NK-92 treated with Interleukin-12 subunit alpha and Interleukin-12 subunit beta, amount 100 ng/mL, for 24 hours (cell line): ENCODE measurements around the gene TPSAB1.
"Not testable (repeated sequence)": the region's sequence is repeated elsewhere in the genome, so short reads cannot be mapped to it uniquely, and the experiment has no call there.

Experiments
- DNase-seq: peaks from one replicate; lab custom pipeline; 2025; lab: John Stamatoyannopoulos, UW

TPSAB1 gene

GRCh38 chr16:1265090-1265630 lies 24.7 kb downstream of the TPSAB1 start:
- DNase-seq: no peak

GRCh38 chr16:1265826-1266225 lies 25.3 kb downstream of the TPSAB1 start:
- DNase-seq: no peak

GRCh38 chr16:1269418-1269817 lies 28.9 kb downstream of the TPSAB1 start:
- not testable (repeated sequence) for DNase-seq

DNA sequence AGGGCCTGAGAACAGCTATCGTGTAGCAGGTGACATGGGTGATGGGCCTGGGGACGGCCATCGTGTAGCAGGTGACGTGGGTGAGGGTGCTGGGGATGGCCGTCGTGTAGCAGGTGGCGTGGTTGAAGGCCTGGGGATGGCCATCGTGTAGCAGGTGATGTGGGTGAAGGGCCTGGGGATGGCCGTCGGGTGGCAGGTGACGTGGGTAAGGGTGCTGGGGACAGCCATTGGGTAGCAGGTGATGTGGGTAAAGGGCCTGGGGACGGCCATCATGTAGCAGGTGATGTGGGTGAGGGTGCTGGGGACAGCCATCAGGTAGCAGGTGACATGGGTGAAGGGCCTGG lies 30.8 kb downstream of the TPSAB1 start:
- DNase-seq: no peak

- DNase-seq: not testable (repeated sequence)
Observed at GRCh38 chr16:1271724-1272413, 31.4 kb downstream of the TPSAB1 start.

DNA sequence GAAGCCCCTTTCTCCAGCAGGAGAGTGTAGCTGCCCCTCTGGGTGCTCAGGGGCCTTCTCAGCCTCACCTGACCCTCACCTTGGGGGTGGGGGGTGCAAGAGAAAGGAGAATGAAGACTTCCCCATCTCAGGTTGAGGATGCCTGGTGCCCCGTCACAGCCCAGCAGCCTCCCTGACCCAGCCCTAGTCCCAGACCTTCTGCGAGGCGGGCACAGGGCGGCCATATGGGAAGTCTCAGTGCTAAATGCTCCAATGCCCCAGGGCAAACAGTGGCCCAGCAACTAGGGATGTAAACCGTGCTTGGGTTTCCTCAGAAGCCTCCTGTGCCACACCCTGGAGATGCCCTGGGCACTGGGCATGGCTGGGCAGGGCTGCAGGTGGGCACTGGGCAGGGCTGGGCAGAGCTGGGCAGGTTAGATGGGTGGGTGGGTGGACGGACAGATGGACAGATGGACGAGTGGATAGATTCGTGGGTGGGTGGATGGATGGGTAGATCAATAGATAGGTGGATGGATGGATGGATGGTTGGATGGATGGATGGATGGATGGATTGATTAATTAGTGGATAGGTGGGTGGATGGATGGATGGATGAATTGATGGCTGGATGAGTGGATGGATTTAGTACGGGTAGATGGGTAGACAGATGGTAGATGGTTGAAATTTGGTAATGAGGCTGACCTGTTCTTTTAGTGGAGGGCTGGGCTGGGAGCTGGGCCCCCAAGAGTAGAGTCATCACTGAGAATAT lies 32.1 kb downstream of the TPSAB1 start:
- no peak for DNase-seq

DNA sequence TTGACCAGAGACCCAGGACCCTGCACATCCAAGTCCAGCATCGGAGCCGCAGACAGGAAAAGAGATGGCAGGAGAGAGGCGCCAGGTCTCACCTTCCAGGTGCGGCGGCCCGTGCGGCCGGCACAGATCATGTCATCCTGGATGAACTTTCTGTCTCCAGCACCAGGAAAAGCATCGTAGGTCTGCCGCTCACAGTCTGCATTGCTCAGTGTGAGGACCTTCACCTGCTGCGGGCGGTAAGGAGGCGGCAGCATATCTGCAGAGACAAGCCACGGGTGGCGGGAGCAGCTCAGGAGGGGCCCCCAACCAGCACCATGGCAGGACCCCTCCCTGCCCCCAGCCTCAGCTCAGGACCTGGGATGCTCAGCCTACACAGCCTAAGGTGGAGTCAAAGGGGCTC lies 33.3 kb downstream of the TPSAB1 start:
- no peak for DNase-seq

GRCh38 chr16:1274767-1275166 lies 34.3 kb downstream of the TPSAB1 start:
- no peak for DNase-seq

GRCh38 chr16:1275791-1276579 lies 35.5 kb downstream of the TPSAB1 start:
- no peak for DNase-seq

GRCh38 chr16:1276580-1276878 lies 36.0 kb downstream of the TPSAB1 start:
- no peak for DNase-seq

- no peak for DNase-seq
Observed at GRCh38 chr16:1277151-1277598, 36.7 kb downstream of the TPSAB1 start.

- no peak for DNase-seq
Observed at GRCh38 chr16:1277617-1278282, 37.2 kb downstream of the TPSAB1 start.

GRCh38 chr16:1278477-1278876 lies 38.0 kb downstream of the TPSAB1 start:
- DNase-seq: no peak

GRCh38 chr16:1279081-1279944 lies 38.8 kb downstream of the TPSAB1 start:
- no peak for DNase-seq

DNA sequence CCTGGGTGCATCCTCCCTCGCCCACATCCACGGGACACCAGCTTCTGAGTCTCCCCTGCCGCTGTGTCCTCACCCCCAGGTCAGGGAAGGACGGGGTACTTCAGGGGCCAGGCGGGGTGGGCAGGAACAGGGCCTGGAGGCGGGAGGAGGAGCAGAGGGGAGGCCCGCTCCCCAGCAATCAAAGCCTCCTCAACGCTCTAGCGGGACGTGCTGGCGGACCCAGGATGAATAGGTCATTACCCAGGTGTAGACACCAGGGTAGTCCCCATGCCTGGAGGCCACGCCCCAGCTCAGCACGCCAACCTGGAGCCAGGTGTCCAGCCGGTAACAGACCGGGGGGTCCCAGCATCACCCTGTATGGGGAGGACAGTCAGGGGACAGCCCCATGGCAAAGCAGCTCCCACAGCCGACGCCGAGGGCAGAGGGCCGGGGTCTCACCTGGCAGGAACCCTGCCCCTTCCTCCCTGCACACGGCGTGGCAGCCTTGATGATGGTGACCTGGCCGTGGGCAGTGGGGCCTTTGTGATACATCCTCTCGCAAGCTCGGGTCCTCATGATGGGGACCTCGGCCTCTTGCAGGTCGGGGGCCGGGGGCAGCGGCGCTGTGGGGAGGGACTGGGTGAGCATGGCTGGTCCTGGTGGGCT lies 39.6 kb downstream of the TPSAB1 start:
- no peak for DNase-seq

GRCh38 chr16:1280783-1281182 lies 40.3 kb downstream of the TPSAB1 start:
- DNase-seq: no peak

DNA sequence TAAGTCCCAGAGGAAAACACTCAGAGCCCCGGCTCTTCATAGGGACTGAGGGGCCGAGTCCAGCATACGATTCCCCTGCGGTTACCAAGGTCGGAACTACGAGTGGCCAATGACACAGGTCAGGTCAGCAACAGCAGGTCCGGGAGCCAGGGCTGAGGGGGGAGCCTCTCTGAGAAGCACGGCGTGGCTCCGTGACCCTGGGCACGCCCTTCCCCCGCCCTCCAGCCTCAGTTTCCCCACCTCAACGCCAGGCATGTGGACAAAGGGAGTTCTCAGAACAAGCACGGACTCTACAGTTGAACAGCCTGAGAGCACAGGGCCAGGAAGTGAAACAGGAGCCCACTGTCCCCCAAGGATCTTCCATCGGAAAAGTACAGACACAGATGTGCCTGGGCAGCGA lies 41.0 kb downstream of the TPSAB1 start:
- DNase-seq: no peak

DNA sequence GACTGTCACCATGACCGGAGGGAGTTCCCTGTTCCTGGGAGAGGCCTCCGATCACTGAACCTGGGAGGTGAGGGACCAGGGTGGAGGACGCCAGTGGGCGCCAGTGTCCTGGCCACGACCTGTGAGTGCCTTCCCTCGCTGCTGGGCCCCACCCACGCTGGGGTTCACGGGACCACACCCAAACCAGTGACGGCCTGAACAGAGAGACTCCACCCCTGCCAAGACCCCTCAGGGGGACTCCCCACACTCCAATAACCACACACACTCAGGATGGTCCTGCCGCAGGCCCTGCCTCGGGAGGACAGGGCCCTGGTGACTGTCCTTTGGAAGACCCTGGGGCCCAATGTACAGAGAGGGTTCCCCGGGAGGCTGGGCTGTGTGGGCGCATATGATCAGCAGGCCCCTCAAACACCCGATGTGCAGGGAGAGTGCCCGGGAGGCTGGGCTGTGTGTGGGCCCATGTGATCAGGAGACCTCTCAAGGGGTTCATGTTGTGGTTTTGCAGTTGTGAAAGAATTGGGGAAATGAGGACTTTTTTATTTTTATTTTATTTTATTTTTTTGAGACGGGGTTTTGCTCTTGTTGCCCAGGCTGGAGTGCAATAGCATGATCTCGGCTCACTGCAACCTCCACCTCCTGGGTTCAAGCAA lies 41.9 kb downstream of the TPSAB1 start:
- DNase-seq: no peak

- DNase-seq: no peak
Observed at GRCh38 chr16:1283296-1283695, 42.8 kb downstream of the TPSAB1 start.

- DNase-seq: no peak
Observed at GRCh38 chr16:1283996-1284616, 43.6 kb downstream of the TPSAB1 start.
